OCI-M1 (cell line): Measurements from ENCODE around the gene GRIK1.
"Not testable (repeated sequence)": the region's sequence is repeated elsewhere in the genome, so short reads cannot be mapped to it uniquely, and the experiment has no call there.

Source experiments
- DNase-seq: peaks from one replicate; lab custom pipeline; 2025; lab: John Stamatoyannopoulos, UW

GRIK1 gene

DNA sequence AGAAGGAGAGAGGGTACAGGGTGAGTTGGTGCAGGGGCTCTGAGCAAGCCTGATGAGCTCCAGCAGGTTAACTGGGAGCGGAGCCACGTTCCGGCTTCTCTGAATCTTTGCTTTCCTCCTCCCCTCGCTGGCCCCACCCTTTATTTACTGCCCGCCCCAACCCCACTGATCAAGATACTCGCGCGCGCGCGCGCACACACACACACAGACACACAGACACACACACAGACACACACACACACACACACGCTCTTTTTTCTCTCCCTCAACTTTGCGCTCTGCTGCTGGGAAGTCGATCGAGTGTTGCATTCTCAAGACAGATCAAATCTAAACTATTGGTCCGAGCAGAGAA is at the start of gene GRIK1:
TSS of gene GRIK1 (minus strand) at position 73 of the 352 bp plus-strand sequence.
- peak; percentile 11 for DNase-seq

DNA sequence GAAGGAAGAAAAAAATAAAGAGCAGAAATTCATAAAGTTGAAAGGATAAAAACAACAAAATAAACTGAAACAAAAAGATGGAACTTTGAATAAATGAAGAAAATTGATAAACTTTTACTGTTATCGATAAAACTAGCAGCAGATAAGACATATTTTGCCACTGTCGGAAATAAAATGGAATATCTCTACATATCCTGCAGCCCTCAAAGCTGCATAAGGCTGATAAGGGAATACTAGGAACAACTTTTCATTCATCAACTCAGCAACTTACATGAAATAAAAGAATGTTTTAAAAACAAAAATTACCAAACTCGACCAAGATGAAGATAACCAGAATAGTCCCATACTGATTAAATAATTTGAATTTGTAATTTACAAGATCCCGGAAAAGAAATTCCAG is 48.0 kb upstream of the GRIK1 start:
- peak; percentile 53 for DNase-seq

DNA sequence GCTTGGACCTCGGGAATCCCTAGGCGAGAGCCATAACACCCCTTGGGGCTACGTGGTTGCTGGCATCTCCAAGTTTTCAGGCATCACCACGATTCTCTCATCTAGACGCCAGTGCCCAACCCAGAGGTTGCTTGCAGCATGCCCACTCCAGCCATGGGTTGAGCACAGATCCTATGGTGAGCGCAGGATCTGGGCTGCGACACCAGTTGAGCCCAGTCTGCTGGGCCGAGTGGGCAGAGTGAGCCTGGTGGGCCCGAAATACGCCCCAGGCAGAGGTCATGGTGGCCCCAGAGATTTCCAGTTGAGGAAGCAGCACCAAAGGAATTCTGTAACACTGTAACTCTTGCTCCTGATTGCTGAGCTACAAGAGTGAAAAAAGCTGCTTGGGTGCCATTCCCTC is 46.1 kb upstream of the GRIK1 start:
- DNase-seq = no peak

DNA sequence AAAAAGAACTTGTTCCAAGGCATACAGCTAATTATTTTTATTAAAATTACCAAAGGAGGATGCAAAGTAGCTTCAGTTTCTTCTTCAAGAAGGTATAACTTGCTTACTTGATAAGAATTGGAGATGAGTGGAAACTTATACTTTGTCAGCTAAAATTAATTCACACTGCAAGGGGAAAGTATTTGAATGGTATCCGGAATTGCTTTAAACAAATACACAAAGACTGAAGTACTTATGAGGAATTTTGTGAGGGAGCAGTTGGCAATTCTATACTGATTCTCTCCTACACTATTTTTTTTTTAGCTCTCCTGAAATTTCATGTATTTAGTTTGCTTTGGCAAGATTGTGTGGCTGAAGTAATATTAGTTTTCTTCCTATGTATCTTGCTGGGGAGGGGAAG is 39.2 kb upstream of the GRIK1 start:
- no peak for DNase-seq

DNA sequence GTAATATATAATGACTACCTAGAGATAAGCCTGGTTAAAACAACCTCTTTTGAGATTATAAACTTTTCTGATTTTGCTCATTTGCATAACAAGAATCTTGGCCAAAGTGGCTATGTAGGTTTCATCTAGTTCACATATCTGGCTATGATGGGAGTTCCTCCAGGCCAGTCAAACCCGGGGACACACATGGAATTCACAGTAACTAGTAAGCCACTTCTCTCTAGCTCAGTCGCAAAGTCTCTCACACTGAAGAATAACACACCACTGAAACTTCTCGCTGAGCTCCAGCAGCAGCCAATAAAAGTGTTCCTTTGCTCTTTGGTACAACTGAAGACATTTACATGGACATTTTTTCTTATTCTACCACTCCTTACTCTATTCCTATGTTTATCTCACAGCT is 36.0 kb upstream of the GRIK1 start:
- no peak for DNase-seq

DNA sequence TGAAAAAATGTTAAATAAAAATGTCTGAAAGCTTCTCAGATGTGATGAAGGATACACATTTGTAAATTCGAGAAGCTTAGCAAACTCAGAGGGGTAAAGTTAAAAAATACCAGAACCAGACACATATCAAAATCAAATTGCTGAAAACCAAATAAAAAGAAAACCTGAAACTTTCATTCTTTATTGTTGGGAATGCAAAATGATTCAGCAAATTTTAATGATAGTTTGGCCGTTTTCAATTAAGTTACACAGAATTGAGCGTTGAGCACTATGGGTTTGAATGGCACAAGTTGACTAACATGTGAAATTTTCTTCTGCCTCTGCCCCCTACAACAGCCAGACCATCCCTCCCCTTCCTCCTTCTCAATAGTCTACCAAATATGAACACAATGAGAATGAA is 33.5 kb upstream of the GRIK1 start:
- no peak for DNase-seq

DNA sequence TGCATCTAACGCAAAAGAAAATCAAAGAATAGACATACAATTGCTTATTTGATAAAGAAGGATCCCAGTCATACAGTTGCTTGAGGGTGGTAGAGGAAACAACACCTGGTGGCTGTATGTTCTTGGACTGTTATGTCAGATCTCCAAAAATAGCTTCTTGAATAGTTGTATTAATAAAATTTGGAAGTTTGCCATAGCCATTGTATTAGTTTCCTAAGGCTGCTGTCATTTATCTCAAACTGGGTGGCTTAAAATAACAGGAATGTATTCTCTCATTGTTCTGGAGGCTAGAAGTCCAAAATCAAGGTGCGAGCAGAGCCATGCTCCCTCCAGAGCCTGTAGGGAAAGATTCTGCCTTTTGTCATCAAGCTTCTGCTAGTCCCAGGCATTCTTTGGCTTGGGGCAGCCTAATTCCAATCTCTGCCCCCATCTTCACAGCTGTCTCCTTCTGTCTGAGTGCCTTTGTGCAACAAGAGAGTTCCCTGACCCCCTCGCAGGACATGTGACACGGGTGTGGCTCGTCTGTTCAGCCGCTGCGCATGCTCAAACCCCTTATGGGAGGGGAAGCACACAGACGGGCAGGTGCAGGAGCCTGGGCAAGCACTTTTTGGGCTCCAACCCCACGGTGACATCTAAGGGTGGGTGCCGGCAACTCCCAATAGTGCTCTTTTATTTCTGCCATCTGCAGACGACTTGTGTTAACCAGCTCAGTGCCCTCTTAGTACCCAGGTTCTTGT is 21.7 kb upstream of the GRIK1 start:
- no peak for DNase-seq

DNA sequence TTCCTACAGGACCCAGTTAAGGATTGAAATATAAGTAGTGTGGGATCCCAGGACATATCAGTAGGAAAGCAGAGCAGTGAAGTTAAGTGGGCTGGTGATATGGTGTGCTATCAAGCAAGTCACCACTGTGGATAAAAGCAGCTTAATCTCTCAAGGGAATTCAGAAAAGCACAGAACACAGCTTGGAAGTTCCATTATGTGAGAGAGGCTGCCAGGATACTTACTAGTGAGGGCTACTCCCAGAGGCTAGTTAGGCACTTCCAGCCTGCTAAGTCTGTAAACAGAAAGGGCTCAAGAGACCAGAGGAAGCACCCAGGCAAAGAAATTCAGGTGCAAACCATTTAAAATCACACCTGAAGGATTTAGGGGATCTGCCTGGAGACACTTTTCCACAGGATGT is 18.8 kb upstream of the GRIK1 start:
- no peak for DNase-seq

DNA sequence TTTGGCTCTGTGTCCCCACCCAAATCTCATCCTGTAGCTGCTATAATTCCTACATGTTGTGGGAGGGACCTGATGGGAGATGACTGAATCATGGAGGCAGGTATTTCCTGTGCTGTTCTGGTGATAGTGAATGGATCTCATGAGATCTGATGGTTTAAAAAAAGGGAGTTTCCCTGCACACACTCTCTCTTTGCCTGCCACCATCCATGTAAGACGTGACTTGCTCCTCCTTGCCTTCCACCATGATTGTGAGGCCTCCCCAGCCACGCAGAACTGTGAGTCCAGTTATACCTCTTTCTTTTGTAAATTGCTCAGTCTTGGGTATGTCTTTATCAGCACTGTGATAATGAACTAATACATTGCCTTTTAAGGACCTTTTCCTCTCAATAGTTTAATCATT is 18.2 kb upstream of the GRIK1 start:
- not testable (repeated sequence) for DNase-seq

DNA sequence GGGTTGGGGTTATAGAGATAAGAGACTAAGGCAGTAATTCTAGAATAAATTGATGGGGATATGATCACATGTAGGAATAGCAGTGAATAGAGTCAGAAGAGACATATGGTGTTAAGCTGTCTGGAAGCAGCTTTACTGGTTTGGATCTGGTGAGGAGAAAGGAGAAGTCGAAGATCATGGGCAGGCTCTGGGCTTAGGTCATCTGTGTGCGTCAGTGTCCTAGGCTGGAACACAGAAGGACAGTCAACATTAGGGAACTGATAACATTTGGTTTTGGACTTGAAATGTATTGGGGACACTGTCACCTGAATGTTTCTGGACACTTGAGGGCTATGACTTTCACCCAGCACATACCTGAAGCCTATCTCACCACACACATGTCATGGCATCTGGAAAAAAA is 13.9 kb upstream of the GRIK1 start:
- peak; percentile 5 for DNase-seq

DNA sequence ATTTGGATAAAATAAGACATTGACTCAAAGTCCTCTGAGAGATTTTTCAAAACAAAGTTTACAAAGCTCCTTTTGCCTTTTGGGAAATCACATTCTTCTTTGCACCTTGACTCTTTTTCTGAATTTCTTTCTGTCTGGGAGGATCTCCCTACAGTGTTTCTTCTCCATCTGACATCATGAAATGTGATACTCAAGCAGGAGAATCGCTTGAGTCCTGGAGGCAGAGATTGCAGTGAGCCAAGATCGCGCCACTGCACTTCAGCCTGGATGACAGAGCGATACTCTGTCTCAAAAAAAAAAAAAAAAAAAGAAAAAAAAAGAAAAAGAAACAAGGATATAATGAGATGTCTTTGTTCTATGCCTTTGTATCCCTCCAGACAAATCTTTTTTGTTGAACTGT is 13.3 kb upstream of the GRIK1 start:
- no peak for DNase-seq

DNA sequence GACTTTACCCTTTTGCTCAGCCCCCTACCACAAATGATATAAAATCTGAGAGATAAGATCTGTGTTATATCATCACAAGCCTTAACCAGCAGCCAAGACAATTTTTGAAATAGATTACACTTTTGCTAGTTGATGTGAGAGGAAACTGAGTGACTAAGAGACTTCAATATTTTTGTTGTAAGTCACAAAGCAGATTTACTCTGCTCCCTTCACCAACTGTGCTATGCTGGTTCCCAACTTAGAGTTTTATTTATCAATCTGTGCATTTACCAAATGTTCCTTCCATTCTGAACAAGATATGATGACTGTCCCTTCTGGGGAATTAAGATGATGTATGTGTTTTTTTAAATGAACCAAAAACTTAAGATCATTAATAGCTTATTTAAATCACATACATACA is 12.1 kb upstream of the GRIK1 start:
- DNase-seq = no peak

DNA sequence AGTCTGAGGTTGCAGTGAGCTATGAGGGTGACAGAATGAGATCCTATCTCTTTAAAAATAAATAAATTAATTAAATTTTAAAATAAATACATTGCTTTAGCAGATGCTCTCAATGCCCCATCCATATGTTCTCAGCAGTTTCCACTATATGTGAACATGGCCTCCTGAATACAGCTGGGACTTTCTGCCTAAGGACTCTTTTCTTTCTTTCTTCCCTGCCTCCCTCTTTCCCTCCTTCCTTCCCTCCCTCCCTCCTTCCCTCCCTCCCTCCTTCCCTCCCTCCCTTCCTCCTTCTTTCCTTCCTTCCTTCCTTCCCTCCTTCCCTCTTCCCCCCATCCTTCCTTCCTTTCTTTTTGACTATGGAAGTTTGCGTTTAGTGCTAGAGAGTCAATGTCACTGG is 10.2 kb upstream of the GRIK1 start:
- no peak for DNase-seq

DNA sequence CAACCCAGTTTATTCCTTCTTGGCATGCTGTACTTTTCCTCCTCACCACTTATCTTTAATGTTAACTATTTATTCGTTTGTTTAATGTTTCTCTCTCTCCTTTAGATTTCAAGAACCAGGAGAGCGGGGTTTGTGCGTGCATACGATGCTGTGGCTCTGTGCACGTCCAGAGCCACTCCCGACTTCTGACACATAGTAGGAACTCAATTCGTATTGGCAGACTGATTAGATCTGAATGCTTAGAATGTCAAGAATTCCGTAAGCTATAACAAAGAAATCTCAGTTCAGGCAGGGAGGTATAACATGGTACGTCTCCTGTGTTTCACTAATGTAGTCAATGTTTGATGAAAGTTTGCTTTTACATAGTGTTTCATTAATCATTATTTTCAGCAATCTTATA is 7.3 kb upstream of the GRIK1 start:
- DNase-seq = no peak

DNA sequence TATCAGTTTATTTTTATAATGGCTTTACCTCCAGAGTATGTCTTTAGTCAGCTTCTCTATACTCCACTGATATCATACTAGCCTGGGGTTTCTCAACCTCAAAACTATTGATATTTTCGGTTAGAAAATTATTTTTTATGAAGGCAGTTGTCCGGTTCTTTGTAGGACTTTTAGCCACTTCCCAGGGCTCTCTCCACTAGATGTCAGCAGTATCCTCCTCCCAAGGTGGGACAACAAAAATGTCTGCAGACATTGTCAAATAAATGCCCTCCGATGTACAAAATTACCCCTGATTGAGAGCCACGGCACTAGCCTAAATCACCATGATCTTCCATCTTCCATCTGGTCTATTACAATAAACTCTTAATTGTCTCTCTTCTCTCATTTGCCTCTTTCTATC is 4.1 kb upstream of the GRIK1 start:
- DNase-seq = peak; percentile 42

DNA sequence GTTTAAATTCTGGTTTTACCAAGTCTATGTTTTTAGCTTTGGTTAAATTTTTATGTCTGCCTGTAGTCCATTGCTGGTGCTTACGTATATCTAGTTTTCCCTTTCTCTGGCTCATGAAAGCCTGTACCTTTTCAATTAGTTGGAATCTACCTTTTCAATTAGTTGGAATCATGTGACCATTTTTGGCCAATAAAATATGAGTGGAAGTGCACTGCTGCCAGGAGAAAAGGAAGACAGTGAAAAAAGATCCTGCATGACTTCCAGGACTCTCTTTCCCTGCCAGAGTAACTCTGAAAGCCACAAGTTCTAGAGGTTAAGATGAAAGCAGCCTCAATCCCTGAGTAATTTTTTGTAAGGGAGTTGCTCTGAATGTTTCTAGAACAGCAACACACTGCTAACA is 2.2 kb upstream of the GRIK1 start:
- DNase-seq = no peak

DNA sequence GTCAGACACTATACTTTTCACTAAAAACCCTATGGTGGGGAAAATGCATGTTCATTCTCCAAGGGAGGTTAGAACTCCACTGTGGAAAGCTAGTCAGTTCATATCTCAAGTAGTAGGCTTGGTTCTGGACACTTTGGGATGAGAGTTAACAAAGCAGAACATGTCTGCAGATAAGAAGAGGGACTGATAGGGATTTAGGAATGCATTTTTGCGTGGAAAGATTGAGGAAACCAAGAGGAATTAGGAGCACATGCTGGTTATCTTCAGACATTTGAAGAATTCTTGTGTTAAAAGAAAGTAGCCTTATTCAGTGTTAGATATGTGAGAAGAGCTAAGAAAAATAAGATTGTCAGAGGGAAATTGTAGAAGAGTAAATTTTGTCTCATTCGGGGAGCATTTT is 1.2 kb upstream of the GRIK1 start:
- DNase-seq = no peak

DNA sequence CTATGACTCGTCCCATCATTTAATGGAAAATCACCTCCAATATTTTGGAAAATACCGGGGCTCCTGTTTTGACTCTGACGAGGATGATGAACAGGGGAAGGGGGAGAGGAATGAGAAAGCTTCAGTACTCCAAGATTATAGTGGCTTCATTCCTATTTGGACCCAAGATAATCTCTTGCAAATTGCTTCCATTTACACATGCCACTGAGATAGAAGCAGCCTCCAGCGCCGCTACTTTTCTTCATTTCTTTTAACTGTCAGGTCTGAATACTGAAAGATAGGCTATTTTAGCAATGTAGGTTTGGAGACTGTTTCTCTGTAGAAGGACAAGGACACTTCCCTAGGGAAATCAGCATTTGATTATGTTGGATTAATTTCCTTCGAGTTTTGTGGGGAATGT is 565 bp upstream of the GRIK1 start:
- no peak for DNase-seq

DNA sequence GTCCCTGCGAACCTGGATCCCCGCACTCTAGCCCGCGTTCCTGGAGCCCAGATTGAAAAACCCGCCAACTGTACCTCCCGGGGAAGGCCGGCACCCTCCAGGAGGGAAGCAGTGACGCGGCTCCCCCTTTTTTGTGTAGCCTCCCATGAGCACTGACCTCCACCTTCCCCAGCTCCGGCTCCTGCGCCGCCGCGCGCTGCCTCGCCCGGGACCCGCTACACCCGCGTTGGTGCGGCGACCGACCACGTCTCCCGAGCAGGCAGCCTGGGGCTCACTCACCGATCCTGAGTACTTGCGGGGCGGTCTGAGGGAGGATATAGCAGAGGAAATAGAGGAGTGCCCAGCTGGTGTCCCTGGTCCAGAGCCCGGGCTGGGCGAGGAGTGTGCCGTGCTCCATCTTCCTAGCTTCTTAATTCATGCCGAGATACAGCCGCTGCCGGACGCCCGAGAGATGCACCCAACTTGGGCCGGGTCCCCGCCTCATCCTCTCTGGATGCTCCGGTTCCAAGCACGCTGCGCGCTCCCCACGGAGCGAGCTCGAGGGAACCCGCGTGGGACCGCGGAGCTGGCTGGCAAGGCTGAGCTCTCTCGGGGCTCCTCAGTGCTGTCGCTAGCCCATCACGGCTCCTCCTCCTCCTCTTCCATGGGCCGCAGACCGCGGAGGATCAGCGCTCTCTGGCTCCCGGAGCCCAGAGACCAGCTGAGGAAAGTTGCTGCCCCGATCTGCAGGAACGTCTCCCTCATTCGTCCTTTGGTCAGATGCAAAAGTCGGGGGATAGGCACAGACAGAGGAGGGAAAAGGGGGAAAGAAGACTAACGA is 482 bp downstream of the GRIK1 start:
- DNase-seq = no peak

DNA sequence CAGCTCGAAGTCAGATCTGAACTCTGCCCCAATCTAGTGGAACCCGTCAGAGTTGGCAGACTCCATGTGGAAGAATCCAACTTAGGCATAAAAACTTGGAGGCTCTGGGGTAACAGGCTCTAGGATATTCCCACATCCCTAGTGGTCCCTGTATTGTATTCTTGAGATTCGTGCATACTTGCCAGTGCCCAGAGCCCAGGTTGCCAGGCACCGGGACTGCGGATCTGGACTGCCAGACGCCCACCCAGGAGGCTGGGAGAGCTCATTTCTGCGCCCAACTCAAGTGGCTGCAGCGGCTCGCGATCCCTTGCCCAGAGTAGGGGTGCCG is 1.1 kb downstream of the GRIK1 start:
- DNase-seq = no peak

DNA sequence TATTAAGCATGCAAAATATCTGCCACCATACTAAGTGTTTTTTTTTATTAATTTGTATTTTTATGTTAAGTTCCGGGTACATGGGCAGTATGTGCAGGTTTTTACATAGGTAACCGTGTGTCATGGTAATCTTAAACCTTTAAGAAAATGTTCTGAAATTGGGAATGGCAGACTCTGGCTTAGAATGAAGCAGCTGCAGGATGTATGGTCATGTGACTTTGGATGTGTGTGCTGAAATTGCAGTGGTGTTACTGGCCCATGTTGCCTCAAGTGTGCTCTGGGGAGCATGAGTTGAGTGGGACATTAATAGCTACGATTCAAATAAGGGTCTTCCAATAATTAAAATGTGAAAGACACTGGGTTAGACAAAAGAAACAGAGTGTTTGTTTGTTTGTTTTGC is 6.7 kb downstream of the GRIK1 start:
- no peak for DNase-seq

DNA sequence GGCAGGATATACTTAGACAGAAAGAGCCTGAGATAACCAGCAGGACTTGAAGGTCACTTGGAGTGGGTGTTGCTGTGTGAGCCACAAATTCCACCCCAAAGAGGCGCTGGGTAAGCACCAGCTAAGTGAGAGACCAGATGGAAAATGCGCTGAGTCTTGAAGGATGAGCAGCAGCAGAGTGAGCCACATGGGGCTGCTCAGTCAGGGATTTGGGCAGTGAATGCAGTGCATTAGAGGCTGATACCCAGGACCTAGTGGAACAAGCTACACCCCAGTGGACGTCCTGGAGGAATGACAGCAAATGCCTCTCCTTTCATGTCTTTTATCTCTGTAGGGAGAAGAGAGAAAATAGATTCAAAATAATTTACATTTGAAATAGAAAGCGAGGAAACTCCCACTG is 11.3 kb downstream of the GRIK1 start:
- no peak for DNase-seq

DNA sequence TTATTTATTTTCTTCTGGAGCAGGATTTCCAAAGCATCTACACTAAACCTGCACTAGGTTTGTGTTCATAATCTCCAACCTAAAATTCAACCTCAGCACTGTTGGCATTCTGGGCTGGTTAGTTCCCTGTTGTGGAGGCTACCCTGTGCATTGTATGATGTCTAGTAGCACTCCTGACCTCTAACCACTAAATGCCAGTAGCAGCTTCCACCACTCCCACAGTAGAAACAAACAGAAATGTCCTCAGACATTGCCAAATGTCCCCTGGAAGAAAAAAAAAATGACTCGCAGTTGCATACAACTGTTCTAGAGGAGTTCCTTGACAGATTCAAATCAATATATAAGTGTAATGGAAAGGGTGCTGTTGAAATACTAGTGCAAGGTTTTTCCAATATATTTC is 18.9 kb downstream of the GRIK1 start:
- no peak for DNase-seq

DNA sequence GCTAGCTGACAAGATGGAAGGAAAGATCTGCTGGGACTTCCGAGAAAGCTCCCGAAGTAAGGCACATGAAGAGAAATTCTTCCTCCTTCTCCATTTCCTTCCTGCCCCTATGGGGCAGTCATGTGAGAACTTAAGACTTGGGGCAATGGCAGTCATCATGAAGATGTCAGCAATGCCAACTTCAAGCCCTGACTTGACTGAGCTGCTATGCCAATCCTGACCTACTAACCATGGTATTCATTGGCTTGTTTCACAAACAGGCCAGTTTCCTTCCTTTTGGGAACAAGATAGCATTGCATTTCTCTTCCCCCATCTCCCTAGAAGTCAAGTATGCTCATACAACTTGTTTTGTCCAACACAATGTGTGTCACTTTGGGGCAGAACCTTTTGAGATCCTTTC is 25.5 kb downstream of the GRIK1 start:
- DNase-seq = no peak
